HepG2 (cell line): Measurements from ENCODE around the gene KCNJ8. TPM values are rescaled to one million over a fixed set of nuclear protein-coding genes. Genes with fewer than 3 reads are reported as not detected.

Experiments used
- ATAC-seq: fragments of 200-7000 bp; cut with Tn5 transposase; 3 replicates; pipeline ENCODE4 v1.9.1; 2020; ENCODE audit warnings: mild to moderate bottlenecking, moderate library complexity
- BruUV-seq: library from RNA; stranded (reverse); fragments of 400-500 nt; replicated peaks from 2 replicates; lab custom pipeline; 2021; lab: Mats Ljungman, UMichigan
- CTCF ChIA-PET: fragments of 300-600 bp; formaldehyde crosslinking; extraction: SDS; loops from one replicate; lab custom pipeline; 2021; ENCODE audit warnings: low total read pairs, inconsistent platforms, low intra/inter-chr PET ratio; lab: Yijun Ruan, JAX
- POLR2A ChIA-PET: fragments of 350-600 bp; sonication (Branson Sonifier 250); formaldehyde crosslinking; loops from one replicate; lab custom pipeline; 2020; ENCODE audit warnings: antibody characterized with exemption, inconsistent platforms; lab: Yijun Ruan, JAX
- DNase-seq: peaks from one replicate; pipeline ENCODE4 v3.0.0-alpha.2; 2015; ENCODE audit warnings: low spot score
- FAIRE-seq: peaks from 3 replicates; lab custom pipeline; 2011; peaks lifted over from hg19 to GRCh38; lab: Jason Lieb, UNC
- H2AFZ ChIP-seq: one replicate; pipeline ENCODE4 v1.6.1; 2011; ENCODE audit warnings: low read length, inconsistent platforms
- H3K27ac ChIP-seq: fragments of 300-600 bp; 3 replicates; pipeline ENCODE4 v1.8.0; 2011; ENCODE audit warnings: mixed run types, mild to moderate bottlenecking, mixed read lengths, low read length, inconsistent platforms; ENCODE audit not compliant: insufficient read depth; ENCODE audit errors: extremely low read length
- H3K27me3 ChIP-seq, 2 experiments: fragments of 200-600 bp in 1 of 2; 2 replicates in 1 of 2; 3 replicates in 1 of 2; pipeline versions ENCODE4 v1.6.0 to v1.8.0; 2011; ENCODE audit warnings: low read length in 2 of 2, mild to moderate bottlenecking in 2 of 2, moderate library complexity in 2 of 2, inconsistent platforms in 1 of 2; ENCODE audit not compliant: insufficient read depth in 2 of 2, control insufficient read depth in 1 of 2
- H3K36me3 ChIP-seq, 2 experiments: fragments of 200-600 bp in 1 of 2; replicated peaks in 1 of 2; 2 replicates in 1 of 2; 3 replicates in 1 of 2; pipeline versions ENCODE4 v1.5.1 to v1.8.0; 2011; ENCODE audit warnings: low read length in 2 of 2, inconsistent platforms in 1 of 2; ENCODE audit not compliant: insufficient read depth in 2 of 2, control insufficient read depth in 1 of 2
- H3K4me1 ChIP-seq: 2 replicates; pipeline ENCODE4 v1.5.1; 2012; ENCODE audit warnings: low read length, inconsistent platforms; ENCODE audit not compliant: insufficient read depth
- H3K4me2 ChIP-seq: 2 replicates; pipeline ENCODE4 v1.6.0; 2011; ENCODE audit warnings: low read depth, low read length, inconsistent platforms
- H3K4me3 ChIP-seq, 3 experiments: fragments of 200-600 bp in 1 of 3; sonication (generic), shearing (Covaris generic) in 1 of 3; replicated peaks in 1 of 3; 2 replicates each; pipeline ENCODE4 v1.5.1; 2011 to 2016; ENCODE audit warnings: low read length in 3 of 3, inconsistent platforms in 2 of 3, low read depth in 2 of 3, mild to moderate bottlenecking in 2 of 3, control low read depth in 1 of 3, mixed read lengths in 1 of 3; ENCODE audit not compliant: insufficient read depth in 1 of 3
- H3K79me2 ChIP-seq: one replicate; pipeline ENCODE4 v1.6.1; 2011; ENCODE audit warnings: low read length, inconsistent platforms; ENCODE audit not compliant: insufficient read depth
- H3K9ac ChIP-seq: 2 replicates; pipeline ENCODE4 v1.6.0; 2011; ENCODE audit warnings: mild to moderate bottlenecking, low read depth, low read length, inconsistent platforms; ENCODE audit not compliant: insufficient read depth
- H3K9me3 ChIP-seq: 2 replicates; pipeline ENCODE4 v1.5.1; 2012; ENCODE audit warnings: mild to moderate bottlenecking, low read length
- H4K20me1 ChIP-seq: 2 replicates; pipeline ENCODE4 v1.6.0; 2011; ENCODE audit warnings: inconsistent platforms, mild to moderate bottlenecking, low read length, moderate library complexity; ENCODE audit not compliant: insufficient read depth
- ATAD3A ChIP-seq: sonication (generic); formaldehyde crosslinking; IDR thresholded peaks from 2 replicates; pipeline ENCODE4 v1.4.0; 2020; ENCODE audit warnings: missing genetic modification reagents
- FOSL2 ChIP-seq: sonication (generic); formaldehyde crosslinking; IDR thresholded peaks from 2 replicates; pipeline ENCODE4 v1.4.0; 2020; ENCODE audit warnings: missing genetic modification reagents
- GFI1 ChIP-seq: sonication (generic); formaldehyde crosslinking; IDR thresholded peaks from 2 replicates; pipeline ENCODE4 v1.5.0; 2020; ENCODE audit warnings: missing genetic modification reagents, mild to moderate bottlenecking, borderline replicate concordance
- HCFC1 ChIP-seq: fragments of 150-350 bp; IDR thresholded peaks from 2 replicates; pipeline ENCODE4 v1.6.1; 2014; ENCODE audit warnings: low read depth, low read length
- HNF1A ChIP-seq, 2 experiments: sonication (generic) in 1 of 2; formaldehyde crosslinking in 1 of 2; IDR thresholded peaks; 2 replicates each; pipeline versions ENCODE4 v1.4.0 to v1.6.1; 2016 to 2020; ENCODE audit warnings: borderline replicate concordance in 1 of 2, low read depth in 1 of 2, mild to moderate bottlenecking in 1 of 2, missing genetic modification reagents in 1 of 2
- JUNB ChIP-seq: sonication (generic); formaldehyde crosslinking; IDR thresholded peaks from 2 replicates; pipeline ENCODE4 v1.8.0; 2022; ENCODE audit warnings: missing genetic modification reagents, mild to moderate bottlenecking, borderline replicate concordance
- MAFG ChIP-seq: sonication (generic); formaldehyde crosslinking; IDR thresholded peaks from 2 replicates; pipeline ENCODE4 v1.5.1; 2020; ENCODE audit warnings: mild to moderate bottlenecking, missing genetic modification reagents
- NR2F1 ChIP-seq, 2 experiments: fragments of 450-650 bp in 1 of 2; formaldehyde crosslinking in 1 of 2; IDR thresholded peaks; 2 replicates each; pipeline versions ENCODE4 v1.5.0 to v1.6.1; 2016 to 2020; ENCODE audit warnings: mild to moderate bottlenecking in 1 of 2, missing compliant biosample characterization in 1 of 2, missing genetic modification reagents in 1 of 2, moderate library complexity in 1 of 2
- PAX8 ChIP-seq: sonication (generic); formaldehyde crosslinking; IDR thresholded peaks from 2 replicates; pipeline ENCODE4 v1.8.0; 2022; ENCODE audit warnings: mild to moderate bottlenecking, missing genetic modification reagents, borderline replicate concordance
- TGIF2 ChIP-seq: IDR thresholded peaks from 2 replicates; pipeline ENCODE4 v1.6.1; 2016; ENCODE audit warnings: control low read depth, missing compliant biosample characterization
- U2AF2 ChIP-seq: fragments of 200-400 bp; formaldehyde crosslinking; IDR thresholded peaks from 2 replicates; pipeline ENCODE4 v1.6.1; 2017; ENCODE audit warnings: low read depth, mild to moderate bottlenecking, low read length
- ZMYM4 ChIP-seq: sonication (generic); formaldehyde crosslinking; IDR thresholded peaks from 2 replicates; pipeline ENCODE4 v1.8.1; 2023; ENCODE audit warnings: mild to moderate bottlenecking, missing genetic modification reagents
- ZNF205 ChIP-seq: IDR thresholded peaks from 2 replicates; pipeline ENCODE4 v1.6.1; 2018; ENCODE audit warnings: missing biosample characterization, missing genetic modification reagents
- ZNF432 ChIP-seq: sonication (generic); formaldehyde crosslinking; IDR thresholded peaks from 2 replicates; pipeline ENCODE4 v1.5.0; 2020; ENCODE audit warnings: missing genetic modification reagents, mild to moderate bottlenecking, borderline replicate concordance
- ZNF468 ChIP-seq: sonication (generic); formaldehyde crosslinking; IDR thresholded peaks from 2 replicates; pipeline ENCODE4 v1.8.0; 2022; ENCODE audit warnings: mild to moderate bottlenecking, moderate library complexity, missing genetic modification reagents
- ZNF546 ChIP-seq: sonication (generic); formaldehyde crosslinking; conservative IDR thresholded peaks from 2 replicates; pipeline ENCODE4 v1.8.1; 2023; ENCODE audit warnings: mild to moderate bottlenecking, missing genetic modification reagents
- ZNF674 ChIP-seq: sonication (generic); formaldehyde crosslinking; IDR thresholded peaks from 2 replicates; pipeline ENCODE4 v1.5.0; 2020; ENCODE audit warnings: low read depth, mild to moderate bottlenecking, missing genetic modification reagents
- WGBS: methylation state at CpG from one replicate; pipeline ENCODE4 v1.1.6; 2017; ENCODE audit warnings: low lambda C conversion rate; 5-methylcytosine and 5-hydroxymethylcytosine counted together
- in situ Hi-C: cut with HindIII; loops from 2 replicates; pipeline ENCODE4 v1.10.0; 2017; ENCODE audit warnings: low pct_unique_long_range_greater_than_20kb; ENCODE audit not compliant: extremely low pct_ligation_motif_present
- intact Hi-C: fragments of 100-400 bp; cut with micrococcal nuclease; formaldehyde crosslinking; loops from one replicate; pipeline ENCODE4 v1.10.0; 2022; ENCODE audit not compliant: unreplicated experiment
- polyA plus RNA-seq, 8 experiments: library from polyadenylated mRNA; depleted of rRNA in 3 of 8; stranded (reverse) in 7 of 8; unstranded in 1 of 8; fragments of >200 nt; fragmentation: Illumina TruSeq in 4 of 8; extraction: Trizol in 4 of 8; gene quantifications; 2 replicates each; pipeline versions ENCODE4 v1.2.1 to v1.2.3, GENCODE V29; 2011 to 2016; ENCODE audit warnings: low read depth in 4 of 8, missing spikeins in 1 of 8, mixed read lengths in 1 of 8; ENCODE audit not compliant: insufficient read depth in 1 of 8
- total RNA-seq, 5 experiments: library from RNA; depleted of rRNA; stranded (reverse); fragments of >200 nt; fragmentation: Illumina TruSeq; extraction: Trizol; gene quantifications; 2 replicates each; pipeline ENCODE4 v1.2.3, GENCODE V29; 2016; ENCODE audit warnings: low read depth in 1 of 5
- TF ChIP-seq, protein P1 (sequence below): sonication (generic); formaldehyde crosslinking; IDR thresholded peaks from 2 replicates; pipeline ENCODE4 v1.8.0; 2022; ENCODE audit warnings: mild to moderate bottlenecking, missing genetic modification reagents
- TF ChIP-seq, protein P2 (sequence below): sonication (generic); formaldehyde crosslinking; conservative IDR thresholded peaks from 2 replicates; pipeline ENCODE4 v1.5.0; 2020; ENCODE audit warnings: missing genetic modification reagents

The KCNJ8 gene
- total and polyA plus RNA-seq, 2 of the 13 experiments (the other 11 are each of a cell fraction or from before 2014, with no cell fraction given), result not detected

- H3K36me3 ChIP-seq, result no peaks in the 10 kb centered on the region
- H3K79me2 ChIP-seq, result no peaks in the 10 kb centered on the region
- DNase-seq, result no peak
- WGBS, result 70% methylated on average over 3 of the region's 3 CpGs
- no peak overlapping the region for H2AFZ ChIP-seq
- H3K27ac ChIP-seq, result no peak overlapping the region
- no peak overlapping the region for H3K4me2 ChIP-seq
- H3K4me3 ChIP-seq, result no peak overlapping the region
- intact Hi-C loops, result no loop called here
- no peaks in the 10 kb centered on the region for H4K20me1 ChIP-seq
- BruUV-seq, result no TSS peak
- no peaks in the 10 kb centered on the region for H3K4me1 ChIP-seq
- H3K27me3 ChIP-seq, result no peaks in the 10 kb centered on the region
- in situ Hi-C loops, result no loop called here
- no peak overlapping the region for H3K9ac ChIP-seq
- ATAC-seq, result no peak
- CTCF ChIA-PET, result no interaction called here
- no peaks in the 10 kb centered on the region for H3K9me3 ChIP-seq
- FAIRE-seq, result no peak
- POLR2A ChIA-PET, result no interaction called here
- TF ChIP-seq HCFC1 (no peak), ZNF546 (CRISPR knock-in tag) (no peak), ATAD3A (CRISPR knock-in tag) (no peak), JUNB (CRISPR knock-in tag) (no peak), U2AF2 (no peak), ZNF468 (no peak), ZNF205 (no peak), MAFG (CRISPR knock-in tag) (no peak), TGIF2 (no peak), PAX8 (CRISPR knock-in tag) (no peak), GFI1 (CRISPR knock-in tag) (no peak), ZNF432 (no peak), HNF1A (IDR thresholded peaks at IDR 0.05; ENCODE audit: low read depth) (no peak), HNF1A (CRISPR knock-in tag; IDR thresholded peaks at IDR 0.05; ENCODE audit: borderline replicate concordance) (no peak), NR2F1 (CRISPR knock-in tag; IDR thresholded peaks at IDR 0.05) (no peak), FOSL2 (CRISPR knock-in tag) (no peak), ZMYM4 (CRISPR knock-in tag) (no peak), ZNF674 (CRISPR knock-in tag) (no peak)
- TF ChIP-seq, protein P1, sequence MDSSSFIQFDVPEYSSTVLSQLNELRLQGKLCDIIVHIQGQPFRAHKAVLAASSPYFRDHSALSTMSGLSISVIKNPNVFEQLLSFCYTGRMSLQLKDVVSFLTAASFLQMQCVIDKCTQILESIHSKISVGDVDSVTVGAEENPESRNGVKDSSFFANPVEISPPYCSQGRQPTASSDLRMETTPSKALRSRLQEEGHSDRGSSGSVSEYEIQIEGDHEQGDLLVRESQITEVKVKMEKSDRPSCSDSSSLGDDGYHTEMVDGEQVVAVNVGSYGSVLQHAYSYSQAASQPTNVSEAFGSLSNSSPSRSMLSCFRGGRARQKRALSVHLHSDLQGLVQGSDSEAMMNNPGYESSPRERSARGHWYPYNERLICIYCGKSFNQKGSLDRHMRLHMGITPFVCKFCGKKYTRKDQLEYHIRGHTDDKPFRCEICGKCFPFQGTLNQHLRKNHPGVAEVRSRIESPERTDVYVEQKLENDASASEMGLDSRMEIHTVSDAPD, result no peak
- TF ChIP-seq, protein P2, sequence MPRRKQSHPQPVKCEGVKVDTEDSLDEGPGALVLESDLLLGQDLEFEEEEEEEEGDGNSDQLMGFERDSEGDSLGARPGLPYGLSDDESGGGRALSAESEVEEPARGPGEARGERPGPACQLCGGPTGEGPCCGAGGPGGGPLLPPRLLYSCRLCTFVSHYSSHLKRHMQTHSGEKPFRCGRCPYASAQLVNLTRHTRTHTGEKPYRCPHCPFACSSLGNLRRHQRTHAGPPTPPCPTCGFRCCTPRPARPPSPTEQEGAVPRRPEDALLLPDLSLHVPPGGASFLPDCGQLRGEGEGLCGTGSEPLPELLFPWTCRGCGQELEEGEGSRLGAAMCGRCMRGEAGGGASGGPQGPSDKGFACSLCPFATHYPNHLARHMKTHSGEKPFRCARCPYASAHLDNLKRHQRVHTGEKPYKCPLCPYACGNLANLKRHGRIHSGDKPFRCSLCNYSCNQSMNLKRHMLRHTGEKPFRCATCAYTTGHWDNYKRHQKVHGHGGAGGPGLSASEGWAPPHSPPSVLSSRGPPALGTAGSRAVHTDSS (CRISPR knock-in tag), result no peak
Measured at GRCh38 chr12:21780786-21781185, 6.3 kb upstream of the KCNJ8 start.
